HEK293T (cell line): ENCODE data around the gene CFC1B.
"Not testable (repeated sequence)": the region's sequence is repeated elsewhere in the genome, so short reads cannot be mapped to it uniquely, and the experiment has no call there.

Experiments used
- CTCF ChIA-PET: fragments of 350-600 bp; formaldehyde crosslinking; extraction: SDS; loops from one replicate; lab custom pipeline; 2021; ENCODE audit warnings: antibody characterized with exemption, inconsistent platforms; lab: Yijun Ruan, JAX
- POLR2A ChIA-PET: fragments of 350-600 bp; formaldehyde crosslinking; extraction: SDS; loops from one replicate; lab custom pipeline; 2020; ENCODE audit warnings: antibody characterized with exemption, inconsistent platforms; lab: Yijun Ruan, JAX
- DNase-seq: peaks from one replicate; pipeline ENCODE4 v3.0.0; 2012; ENCODE audit warnings: mixed read lengths; ENCODE audit errors: extremely low spot score

Gene CFC1B

DNA sequence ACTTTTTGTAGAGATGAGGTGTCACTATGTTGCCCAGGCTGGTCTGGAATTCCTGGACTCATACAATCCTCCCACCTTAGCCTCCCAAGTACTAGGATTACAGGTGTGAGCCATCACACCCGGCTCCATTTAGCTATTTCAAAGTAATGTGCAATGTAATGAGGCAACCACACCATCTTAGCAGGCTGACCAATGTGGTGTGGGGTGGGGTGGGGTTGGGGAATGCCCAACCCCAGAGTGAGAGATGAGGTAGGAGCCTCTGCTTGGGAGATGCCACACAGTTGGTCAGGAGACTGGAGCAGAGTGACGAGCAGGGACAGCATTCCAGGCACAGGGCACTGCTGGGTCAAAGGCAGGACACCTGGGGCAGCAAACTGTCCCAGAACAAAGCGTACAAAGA lies 27.4 kb downstream of the CFC1B start:
- DNase-seq, CTCF ChIA-PET, POLR2A ChIA-PET: not testable (repeated sequence)

- POLR2A ChIA-PET, DNase-seq, CTCF ChIA-PET: not testable (repeated sequence)
Measured at GRCh38 chr2:130549475-130549874, 28.5 kb downstream of the CFC1B start.

DNA sequence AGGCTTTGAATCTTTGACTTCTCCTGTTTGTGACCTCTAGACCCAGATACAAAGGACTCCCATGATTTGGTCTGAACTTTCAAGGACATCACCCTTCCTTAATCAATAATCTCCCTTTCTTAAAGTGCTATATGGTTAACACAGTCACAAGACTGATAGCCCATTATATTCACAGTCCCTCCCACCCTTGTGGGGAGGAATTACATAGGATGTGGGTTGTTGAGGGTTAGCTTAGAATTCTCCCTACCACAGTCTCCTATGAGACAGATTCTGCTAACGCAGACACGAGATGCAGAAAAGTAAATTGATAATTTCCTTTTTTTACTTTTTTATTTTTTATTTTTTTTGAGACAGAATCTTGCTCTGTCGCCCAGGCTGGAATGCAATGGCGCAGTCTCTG lies 33.2 kb downstream of the CFC1B start:
- POLR2A ChIA-PET, CTCF ChIA-PET, DNase-seq: not testable (repeated sequence)

- DNase-seq, POLR2A ChIA-PET, CTCF ChIA-PET: not testable (repeated sequence)
Measured at GRCh38 chr2:130556441-130556840, 35.4 kb downstream of the CFC1B start.

- DNase-seq, CTCF ChIA-PET, POLR2A ChIA-PET: not testable (repeated sequence)
Measured at GRCh38 chr2:130566165-130566564, 45.1 kb downstream of the CFC1B start.

- POLR2A ChIA-PET, DNase-seq, CTCF ChIA-PET: not testable (repeated sequence)
Measured at GRCh38 chr2:130571929-130572328, 50.9 kb downstream of the CFC1B start.

GRCh38 chr2:130574230-130574629 lies 53.2 kb downstream of the CFC1B start:
- POLR2A ChIA-PET, CTCF ChIA-PET, DNase-seq: not testable (repeated sequence)

- CTCF ChIA-PET, DNase-seq, POLR2A ChIA-PET: not testable (repeated sequence)
Measured at GRCh38 chr2:130576209-130576784, 55.3 kb downstream of the CFC1B start.

GRCh38 chr2:130577559-130577958 lies 56.5 kb downstream of the CFC1B start:
- POLR2A ChIA-PET, CTCF ChIA-PET, DNase-seq: not testable (repeated sequence)
